HepG2 (cell line): ENCODE data around the gene MECR. TPM values are rescaled to one million over a fixed set of nuclear protein-coding genes. Genes with fewer than 3 reads are reported as not detected.

Experiments
- ARNTL ChIP-seq: sonication (generic); formaldehyde crosslinking; IDR thresholded peaks from 2 replicates; pipeline ENCODE4 v1.4.0; 2020; ENCODE audit warnings: mild to moderate bottlenecking, missing genetic modification reagents
- GLI4 ChIP-seq: sonication (generic); formaldehyde crosslinking; IDR thresholded peaks from 2 replicates; pipeline ENCODE4 v1.5.1; 2020; ENCODE audit warnings: missing genetic modification reagents, mild to moderate bottlenecking, moderate library complexity, borderline replicate concordance
- HMGXB4 ChIP-seq, 2 experiments: sonication (generic) in 1 of 2; formaldehyde crosslinking in 1 of 2; IDR thresholded peaks; 2 replicates each; pipeline versions ENCODE4 v1.4.0 to v1.6.1; 2018 to 2020; ENCODE audit warnings: missing genetic modification reagents in 2 of 2, borderline replicate concordance in 1 of 2, low read depth in 1 of 2, mild to moderate bottlenecking in 1 of 2, missing biosample characterization in 1 of 2
- PLRG1 ChIP-seq: fragments of 450-650 bp; conservative IDR thresholded peaks from 2 replicates; pipeline ENCODE4 v1.6.1; 2016
- SOX5 ChIP-seq: IDR thresholded peaks from 2 replicates; pipeline ENCODE4 v1.6.1; 2016; ENCODE audit warnings: borderline replicate concordance
- TBP ChIP-seq: sonication (generic); formaldehyde crosslinking; IDR thresholded peaks from 2 replicates; pipeline ENCODE4 v1.5.0; 2020; ENCODE audit warnings: missing genetic modification reagents
- THAP11 ChIP-seq: IDR thresholded peaks from 2 replicates; pipeline ENCODE4 v1.6.1; 2016; ENCODE audit warnings: missing biosample characterization, missing genetic modification reagents
- ZFP82 ChIP-seq: sonication (generic); formaldehyde crosslinking; IDR thresholded peaks from 2 replicates; pipeline ENCODE4 v1.5.1; 2020; ENCODE audit warnings: mild to moderate bottlenecking, missing genetic modification reagents, borderline replicate concordance
- ZNF367 ChIP-seq: sonication (generic); formaldehyde crosslinking; IDR thresholded peaks from 2 replicates; pipeline ENCODE4 v1.4.0; 2020; ENCODE audit warnings: missing genetic modification reagents, borderline replicate concordance
- ZNF501 ChIP-seq: sonication (generic); formaldehyde crosslinking; IDR thresholded peaks from 2 replicates; pipeline ENCODE4 v1.5.1; 2020; ENCODE audit warnings: mild to moderate bottlenecking, moderate library complexity, missing genetic modification reagents
- ZSCAN22 ChIP-seq: sonication (generic); formaldehyde crosslinking; IDR thresholded peaks from 2 replicates; pipeline ENCODE4 v1.4.0; 2020; ENCODE audit warnings: mild to moderate bottlenecking, missing genetic modification reagents
- polyA plus RNA-seq, 8 experiments: library from polyadenylated mRNA; depleted of rRNA in 3 of 8; stranded (reverse) in 7 of 8; unstranded in 1 of 8; fragments of >200 nt; fragmentation: Illumina TruSeq in 4 of 8; extraction: Trizol in 4 of 8; gene quantifications; 2 replicates each; pipeline versions ENCODE4 v1.2.1 to v1.2.3, GENCODE V29; 2011 to 2016; ENCODE audit warnings: low read depth in 4 of 8, missing spikeins in 1 of 8, mixed read lengths in 1 of 8; ENCODE audit not compliant: insufficient read depth in 1 of 8
- total RNA-seq, 5 experiments: library from RNA; depleted of rRNA; stranded (reverse); fragments of >200 nt; fragmentation: Illumina TruSeq; extraction: Trizol; gene quantifications; 2 replicates each; pipeline ENCODE4 v1.2.3, GENCODE V29; 2016; ENCODE audit warnings: low read depth in 1 of 5
- TF ChIP-seq, protein P1 (sequence below): sonication (generic); formaldehyde crosslinking; IDR thresholded peaks from 2 replicates; pipeline ENCODE4 v1.5.0; 2020; ENCODE audit warnings: missing genetic modification reagents, mild to moderate bottlenecking, borderline replicate concordance
- TF ChIP-seq, protein P2 (sequence below), 2 experiments: fragments of 450-650 bp in 1 of 2; sonication (generic) in 1 of 2; formaldehyde crosslinking; IDR thresholded peaks; 2 replicates each; pipeline versions ENCODE4 v1.5.0 to v1.8.0; 2020 to 2022; ENCODE audit warnings: mild to moderate bottlenecking in 1 of 2, missing genetic modification reagents in 1 of 2
- TF ChIP-seq, protein P3 (sequence below): sonication (generic); formaldehyde crosslinking; IDR thresholded peaks from one replicate; pipeline ENCODE4 v1.5.1; 2020; ENCODE audit warnings: mild to moderate bottlenecking, missing genetic modification reagents; ENCODE audit errors: not compliant biosample characterization
- TF ChIP-seq, protein P4 (sequence below): sonication (generic); formaldehyde crosslinking; IDR thresholded peaks from 2 replicates; pipeline ENCODE4 v1.5.0; 2020; ENCODE audit warnings: missing genetic modification reagents

The MECR gene
- total and polyA plus RNA-seq, 2 of the 13 experiments (the other 11 are each of a cell fraction or from before 2014, with no cell fraction given), result 18.8 to 24.9 TPM

GRCh38 chr1:29230553-29231378 is at the start of gene MECR (continued):
- TF ChIP-seq ZSCAN22 (CRISPR knock-in tag), result no peak
- TF ChIP-seq ZFP82, result no peak
- no peak for TF ChIP-seq ZNF367 (CRISPR knock-in tag)
- no peak for TF ChIP-seq PLRG1
- TF ChIP-seq GLI4 (CRISPR knock-in tag), result no peak
- TF ChIP-seq, protein P1, sequence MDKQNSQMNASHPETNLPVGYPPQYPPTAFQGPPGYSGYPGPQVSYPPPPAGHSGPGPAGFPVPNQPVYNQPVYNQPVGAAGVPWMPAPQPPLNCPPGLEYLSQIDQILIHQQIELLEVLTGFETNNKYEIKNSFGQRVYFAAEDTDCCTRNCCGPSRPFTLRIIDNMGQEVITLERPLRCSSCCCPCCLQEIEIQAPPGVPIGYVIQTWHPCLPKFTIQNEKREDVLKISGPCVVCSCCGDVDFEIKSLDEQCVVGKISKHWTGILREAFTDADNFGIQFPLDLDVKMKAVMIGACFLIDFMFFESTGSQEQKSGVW (CRISPR knock-in tag), result no peak
- TF ChIP-seq SOX5 (CRISPR knock-in tag), result peak; percentile 3; the same call in 1 of the 2 replicates
- TF ChIP-seq, protein P2, sequence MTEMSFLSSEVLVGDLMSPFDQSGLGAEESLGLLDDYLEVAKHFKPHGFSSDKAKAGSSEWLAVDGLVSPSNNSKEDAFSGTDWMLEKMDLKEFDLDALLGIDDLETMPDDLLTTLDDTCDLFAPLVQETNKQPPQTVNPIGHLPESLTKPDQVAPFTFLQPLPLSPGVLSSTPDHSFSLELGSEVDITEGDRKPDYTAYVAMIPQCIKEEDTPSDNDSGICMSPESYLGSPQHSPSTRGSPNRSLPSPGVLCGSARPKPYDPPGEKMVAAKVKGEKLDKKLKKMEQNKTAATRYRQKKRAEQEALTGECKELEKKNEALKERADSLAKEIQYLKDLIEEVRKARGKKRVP (CRISPR knock-in tag; IDR thresholded peaks at IDR 0.05), result no peak; a peak in 1 of 4 replicates
- peak; percentile 72 to 81; a peak in 3 of 4 replicates for TF ChIP-seq HMGXB4 (CRISPR knock-in tag; IDR thresholded peaks at IDR 0.05; ENCODE audit: borderline replicate concordance in 1 of 2, low read depth in 1 of 2)
- TF ChIP-seq, protein P3, sequence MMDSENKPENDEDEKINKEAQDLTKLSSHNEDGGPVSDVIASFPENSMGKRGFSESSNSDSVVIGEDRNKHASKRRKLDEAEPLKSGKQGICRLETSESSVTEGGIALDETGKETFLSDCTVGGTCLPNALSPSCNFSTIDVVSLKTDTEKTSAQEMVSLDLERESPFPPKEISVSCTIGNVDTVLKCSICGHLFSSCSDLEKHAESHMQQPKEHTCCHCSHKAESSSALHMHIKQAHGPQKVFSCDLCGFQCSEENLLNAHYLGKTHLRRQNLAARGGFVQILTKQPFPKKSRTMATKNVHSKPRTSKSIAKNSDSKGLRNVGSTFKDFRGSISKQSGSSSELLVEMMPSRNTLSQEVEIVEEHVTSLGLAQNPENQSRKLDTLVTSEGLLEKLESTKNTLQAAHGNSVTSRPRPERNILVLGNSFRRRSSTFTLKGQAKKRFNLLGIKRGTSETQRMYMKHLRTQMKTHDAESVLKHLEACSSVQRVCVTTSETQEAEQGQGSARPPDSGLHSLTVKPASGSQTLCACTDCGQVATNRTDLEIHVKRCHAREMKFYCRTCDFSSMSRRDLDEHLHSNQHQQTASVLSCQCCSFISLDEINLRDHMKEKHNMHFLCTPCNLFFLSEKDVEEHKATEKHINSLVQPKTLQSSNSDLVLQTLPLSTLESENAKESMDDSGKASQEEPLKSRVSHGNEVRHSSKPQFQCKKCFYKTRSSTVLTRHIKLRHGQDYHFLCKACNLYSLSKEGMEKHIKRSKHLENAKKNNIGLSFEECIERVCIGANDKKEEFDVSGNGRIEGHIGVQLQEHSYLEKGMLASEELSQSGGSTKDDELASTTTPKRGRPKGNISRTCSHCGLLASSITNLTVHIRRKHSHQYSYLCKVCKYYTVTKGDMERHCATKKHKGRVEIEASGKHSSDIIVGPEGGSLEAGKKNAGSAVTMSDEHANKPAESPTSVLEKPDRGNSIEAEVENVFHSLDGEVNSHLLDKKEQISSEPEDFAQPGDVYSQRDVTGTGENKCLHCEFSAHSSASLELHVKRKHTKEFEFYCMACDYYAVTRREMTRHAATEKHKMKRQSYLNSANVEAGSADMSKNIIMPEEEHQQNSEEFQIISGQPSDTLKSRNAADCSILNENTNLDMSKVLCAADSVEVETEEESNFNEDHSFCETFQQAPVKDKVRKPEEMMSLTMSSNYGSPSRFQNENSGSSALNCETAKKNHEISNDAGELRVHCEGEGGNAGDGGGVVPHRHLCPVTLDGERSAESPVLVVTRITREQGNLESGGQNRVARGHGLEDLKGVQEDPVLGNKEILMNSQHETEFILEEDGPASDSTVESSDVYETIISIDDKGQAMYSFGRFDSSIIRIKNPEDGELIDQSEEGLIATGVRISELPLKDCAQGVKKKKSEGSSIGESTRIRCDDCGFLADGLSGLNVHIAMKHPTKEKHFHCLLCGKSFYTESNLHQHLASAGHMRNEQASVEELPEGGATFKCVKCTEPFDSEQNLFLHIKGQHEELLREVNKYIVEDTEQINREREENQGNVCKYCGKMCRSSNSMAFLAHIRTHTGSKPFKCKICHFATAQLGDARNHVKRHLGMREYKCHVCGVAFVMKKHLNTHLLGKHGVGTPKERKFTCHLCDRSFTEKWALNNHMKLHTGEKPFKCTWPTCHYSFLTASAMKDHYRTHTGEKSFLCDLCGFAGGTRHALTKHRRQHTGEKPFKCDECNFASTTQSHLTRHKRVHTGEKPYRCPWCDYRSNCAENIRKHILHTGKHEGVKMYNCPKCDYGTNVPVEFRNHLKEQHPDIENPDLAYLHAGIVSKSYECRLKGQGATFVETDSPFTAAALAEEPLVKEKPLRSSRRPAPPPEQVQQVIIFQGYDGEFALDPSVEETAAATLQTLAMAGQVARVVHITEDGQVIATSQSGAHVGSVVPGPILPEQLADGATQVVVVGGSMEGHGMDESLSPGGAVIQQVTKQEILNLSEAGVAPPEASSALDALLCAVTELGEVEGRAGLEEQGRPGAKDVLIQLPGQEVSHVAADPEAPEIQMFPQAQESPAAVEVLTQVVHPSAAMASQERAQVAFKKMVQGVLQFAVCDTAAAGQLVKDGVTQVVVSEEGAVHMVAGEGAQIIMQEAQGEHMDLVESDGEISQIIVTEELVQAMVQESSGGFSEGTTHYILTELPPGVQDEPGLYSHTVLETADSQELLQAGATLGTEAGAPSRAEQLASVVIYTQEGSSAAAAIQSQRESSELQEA (CRISPR knock-in tag), result no peak
- TF ChIP-seq THAP11 (CRISPR knock-in tag), result peak; percentile 85
- no peak for TF ChIP-seq ARNTL (CRISPR knock-in tag)
- TF ChIP-seq ZNF501 (CRISPR knock-in tag), result peak; percentile 96
- TF ChIP-seq TBP (CRISPR knock-in tag), result no peak
- TF ChIP-seq, protein P4, sequence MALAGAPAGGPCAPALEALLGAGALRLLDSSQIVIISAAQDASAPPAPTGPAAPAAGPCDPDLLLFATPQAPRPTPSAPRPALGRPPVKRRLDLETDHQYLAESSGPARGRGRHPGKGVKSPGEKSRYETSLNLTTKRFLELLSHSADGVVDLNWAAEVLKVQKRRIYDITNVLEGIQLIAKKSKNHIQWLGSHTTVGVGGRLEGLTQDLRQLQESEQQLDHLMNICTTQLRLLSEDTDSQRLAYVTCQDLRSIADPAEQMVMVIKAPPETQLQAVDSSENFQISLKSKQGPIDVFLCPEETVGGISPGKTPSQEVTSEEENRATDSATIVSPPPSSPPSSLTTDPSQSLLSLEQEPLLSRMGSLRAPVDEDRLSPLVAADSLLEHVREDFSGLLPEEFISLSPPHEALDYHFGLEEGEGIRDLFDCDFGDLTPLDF, result peak; percentile 69; the same call in 1 of the 2 replicates
